Suppressor macrophage treated with lipopolysaccharide for 4 hours (primary cell): ENCODE measurements around the gene KAZN.

Source experiments
- DNase-seq: peaks from one replicate; pipeline ENCODE4 v3.0.0-alpha.2; 2020

KAZN gene

DNA sequence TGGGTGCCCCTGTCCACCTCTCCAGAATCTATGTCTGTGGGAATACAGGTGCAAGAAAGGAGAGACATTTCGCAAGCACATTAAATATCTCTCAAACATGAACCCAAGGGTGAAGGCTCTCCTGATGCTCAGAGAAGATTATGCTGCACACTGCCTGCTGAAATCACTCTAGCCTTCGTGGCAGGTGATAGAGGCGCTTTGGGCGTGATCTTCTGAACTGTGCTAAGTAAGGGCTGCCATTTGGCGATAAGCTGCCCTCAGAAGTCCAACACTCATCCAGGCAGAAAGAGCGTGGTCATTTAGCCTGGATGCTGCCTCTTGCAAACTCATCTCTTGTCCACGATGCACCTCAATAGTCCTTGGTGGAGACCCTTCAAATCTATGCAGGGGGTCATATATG lies 241.9 kb downstream of the KAZN start:
- no peak for DNase-seq

GRCh38 chr1:14841456-14841855 lies 243.0 kb downstream of the KAZN start:
- DNase-seq: no peak

GRCh38 chr1:14841951-14842350 lies 243.5 kb downstream of the KAZN start:
- DNase-seq: no peak

GRCh38 chr1:14842361-14842760 lies 243.9 kb downstream of the KAZN start:
- DNase-seq: no peak

DNA sequence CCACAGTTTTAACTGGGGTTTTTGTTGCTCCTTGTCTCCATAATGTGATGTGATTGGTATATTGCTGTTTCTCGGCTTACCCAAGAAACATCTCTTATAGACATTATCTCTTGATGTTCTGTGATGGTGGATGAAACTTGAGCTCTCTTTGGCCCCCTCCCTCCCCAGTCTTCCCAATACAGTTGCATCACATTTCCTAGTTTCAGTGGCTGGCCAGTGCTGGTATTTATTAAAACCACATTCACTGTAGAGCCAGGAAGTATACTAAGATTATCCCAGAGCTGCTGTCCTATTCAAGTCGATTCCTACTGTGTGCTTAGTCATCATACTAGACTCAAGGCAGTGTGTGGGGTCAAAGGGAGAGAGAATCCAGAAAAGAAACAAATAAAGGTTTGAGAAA lies 244.4 kb downstream of the KAZN start:
- no peak for DNase-seq

- no peak for DNase-seq
Observed at GRCh38 chr1:14843525-14843924, 245.0 kb downstream of the KAZN start.

- no peak for DNase-seq
Observed at GRCh38 chr1:14844356-14844755, 245.9 kb downstream of the KAZN start.

DNA sequence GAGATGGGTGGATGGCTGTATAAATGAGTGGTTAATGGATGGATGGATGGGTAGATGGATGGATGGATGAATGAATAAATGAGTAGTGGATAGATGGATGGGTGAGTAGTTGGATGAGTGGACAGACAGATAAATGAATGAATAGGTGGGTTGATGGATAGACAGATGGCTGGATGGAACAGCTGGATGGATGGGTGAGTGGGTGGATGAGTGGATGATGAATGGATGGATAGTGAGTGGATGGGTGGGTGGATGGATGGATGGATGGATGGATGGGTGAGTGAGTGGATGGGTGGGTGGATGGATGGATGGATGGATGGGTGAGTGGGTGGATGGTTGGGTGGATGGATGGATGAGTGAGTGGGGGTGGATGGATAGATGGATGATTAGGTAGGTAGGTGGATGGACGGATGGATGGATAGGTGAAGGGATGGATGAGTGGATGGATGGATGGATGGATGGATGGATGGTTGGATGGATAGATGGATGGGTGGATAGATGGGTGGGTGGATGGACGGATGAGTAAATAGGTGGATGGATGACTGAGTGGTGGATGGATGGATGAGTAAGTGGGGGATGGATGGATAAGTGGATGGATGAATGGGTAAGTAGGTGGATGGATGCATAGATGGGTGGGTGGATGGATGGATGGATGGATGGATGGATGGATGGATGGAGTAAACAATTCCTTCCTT lies 246.6 kb downstream of the KAZN start:
- no peak for DNase-seq

DNA sequence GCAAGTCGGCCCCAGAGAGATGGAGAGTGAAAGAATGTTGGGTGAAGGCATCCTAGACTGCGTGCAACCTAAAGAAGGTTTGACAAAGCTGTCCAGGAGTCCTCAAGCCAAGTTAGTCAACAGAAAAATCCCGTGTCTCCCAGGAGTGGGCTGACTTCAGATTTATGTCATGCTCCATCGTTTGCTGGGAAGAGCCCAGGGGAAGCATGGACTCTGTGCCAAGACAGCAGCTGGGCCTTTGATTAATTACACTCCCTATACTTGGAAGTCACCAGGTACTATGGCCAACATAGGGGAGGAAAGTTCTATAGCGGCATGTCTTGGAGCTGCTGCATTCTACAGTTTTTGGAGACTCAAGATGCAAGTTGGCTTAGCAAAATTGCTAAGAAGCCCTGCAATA lies 247.4 kb downstream of the KAZN start:
- no peak for DNase-seq

DNA sequence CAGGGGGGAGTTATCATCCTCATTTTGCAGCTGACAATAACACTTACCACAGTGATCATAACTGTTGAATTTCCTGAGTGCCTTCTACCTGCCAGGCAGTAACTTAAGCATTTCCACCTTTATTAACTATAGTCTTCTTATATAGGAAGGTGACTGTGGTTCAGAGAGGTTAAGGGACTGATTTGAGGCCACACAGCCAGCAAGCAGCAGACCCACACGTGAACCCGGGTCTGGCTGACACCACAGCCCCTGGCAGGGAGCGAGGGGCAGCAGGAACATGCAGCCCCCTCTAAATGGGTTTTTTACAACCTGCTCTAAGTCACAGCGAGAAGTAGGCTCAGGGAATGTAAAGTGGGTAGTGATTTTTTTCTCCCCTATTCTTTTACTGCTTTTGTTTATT lies 248.2 kb downstream of the KAZN start:
- no peak for DNase-seq

GRCh38 chr1:14848203-14848602 lies 249.7 kb downstream of the KAZN start:
- DNase-seq: no peak

DNA sequence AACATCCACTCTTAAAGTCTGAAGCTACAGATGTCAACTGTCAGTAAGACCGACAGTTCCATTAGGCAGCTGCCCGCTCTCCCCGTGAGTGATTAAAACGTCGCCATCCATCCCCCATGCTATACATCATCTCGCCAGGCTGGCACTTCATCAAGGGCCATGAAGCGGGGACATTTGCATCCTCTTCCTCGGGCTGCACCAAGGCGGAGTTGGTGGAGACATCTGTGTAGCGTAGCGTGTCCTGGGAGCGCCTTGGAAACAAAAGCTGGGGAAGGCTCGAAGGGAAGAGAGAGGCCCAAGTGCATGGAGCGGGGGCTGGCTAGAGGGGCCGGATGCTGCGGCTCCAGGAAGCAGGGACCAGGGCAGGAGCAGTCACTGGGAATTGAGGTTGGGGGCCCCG lies 250.1 kb downstream of the KAZN start:
- DNase-seq: no peak

- DNase-seq: no peak
Observed at GRCh38 chr1:14849038-14849437, 250.6 kb downstream of the KAZN start.

DNA sequence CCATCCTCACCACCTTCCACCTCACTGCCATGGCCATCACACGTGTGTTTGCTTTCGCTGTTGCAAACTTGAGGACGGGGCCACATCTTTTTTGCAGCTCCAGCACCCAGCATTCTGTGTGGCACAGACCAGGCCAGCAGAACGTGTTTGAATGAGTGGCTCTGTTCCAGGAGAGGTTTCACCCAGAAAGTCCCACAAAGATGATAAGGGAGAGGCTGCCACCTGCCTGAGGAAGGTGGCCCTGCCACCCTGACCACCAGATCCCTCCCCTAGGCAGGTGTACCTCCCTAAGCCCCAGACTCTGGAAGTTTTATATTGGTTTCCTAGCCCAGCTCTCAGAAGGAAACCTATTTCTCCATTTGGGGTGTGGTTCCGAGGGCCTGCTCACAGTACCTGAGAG lies 252.1 kb downstream of the KAZN start:
- no peak for DNase-seq

DNA sequence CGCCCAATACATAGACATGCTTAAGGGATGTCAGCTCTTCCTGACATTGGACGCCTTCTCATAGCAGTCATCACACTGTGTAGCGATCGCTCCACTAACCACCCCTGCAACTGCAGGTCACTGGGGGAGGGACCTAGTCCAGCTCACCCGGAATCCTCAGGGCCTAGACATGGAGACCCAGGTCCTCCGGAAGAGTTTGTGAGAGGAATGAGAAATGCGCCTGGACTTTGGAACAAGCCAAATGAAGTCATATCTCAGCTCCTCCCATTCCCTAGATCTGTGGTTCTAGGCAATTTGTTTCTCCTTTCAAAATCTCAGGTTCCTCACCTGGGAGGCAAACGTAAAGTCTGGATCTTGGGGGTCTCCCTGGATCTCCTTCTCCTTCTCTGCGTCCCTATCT lies 253.3 kb downstream of the KAZN start:
- DNase-seq: no peak

- no peak for DNase-seq
Observed at GRCh38 chr1:14852291-14852690, 253.8 kb downstream of the KAZN start.

DNA sequence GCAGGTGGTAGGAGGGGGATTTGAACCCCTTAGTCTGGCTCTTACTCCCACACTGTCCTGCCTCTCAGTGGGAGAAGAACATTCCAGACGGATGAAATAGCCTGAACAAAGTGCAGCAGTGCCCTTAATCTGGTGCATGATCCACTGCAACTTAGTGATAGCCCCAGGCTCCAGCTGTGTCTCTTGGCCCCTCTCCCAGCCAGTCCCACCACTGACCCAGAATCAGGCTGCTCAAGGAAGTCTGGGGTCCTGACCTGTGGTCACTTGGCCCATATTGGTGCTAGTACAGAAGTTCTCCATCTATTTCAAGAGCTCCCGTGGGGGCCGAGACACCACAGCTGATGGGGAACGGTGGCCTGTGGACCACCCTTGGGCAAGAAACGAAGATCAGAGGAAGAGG lies 255.0 kb downstream of the KAZN start:
- DNase-seq: no peak

DNA sequence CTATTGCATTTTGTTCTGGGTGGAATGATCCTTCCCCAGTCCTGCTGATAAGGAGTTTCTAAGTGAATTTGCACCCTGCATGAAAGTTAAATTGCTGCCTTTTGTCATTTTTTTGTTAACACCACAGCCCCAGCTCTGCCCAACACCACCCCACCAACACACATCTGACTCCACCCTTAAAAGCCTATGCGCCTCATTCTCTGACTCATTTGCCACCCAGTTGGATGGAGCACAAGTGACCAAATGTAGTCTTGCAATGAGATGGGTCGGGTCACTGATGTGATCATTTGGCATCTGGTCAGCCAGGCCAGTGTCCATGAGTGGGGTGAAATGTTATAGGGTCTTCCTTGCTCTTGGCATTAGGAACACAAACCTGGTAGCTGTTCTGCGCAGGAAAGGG lies 256.8 kb downstream of the KAZN start:
- no peak for DNase-seq

DNA sequence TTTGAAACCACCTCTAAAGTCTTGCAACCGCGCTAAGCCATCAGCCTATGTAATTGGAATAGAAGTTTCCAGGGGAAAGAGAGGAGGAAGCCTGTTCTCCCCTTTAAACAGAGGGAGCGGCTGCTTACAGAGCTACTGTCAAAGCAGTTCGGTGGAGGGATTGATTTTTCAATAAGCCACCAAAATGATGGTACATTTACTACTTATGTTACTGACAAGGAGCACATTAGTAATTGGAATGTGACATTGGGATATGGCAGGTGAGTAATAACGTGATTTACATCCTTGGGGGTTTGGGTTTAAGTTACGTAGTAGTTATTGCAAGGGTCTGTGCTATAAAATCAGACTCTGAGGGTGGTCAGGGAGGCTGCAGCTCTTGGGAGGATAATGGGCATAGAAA lies 257.3 kb downstream of the KAZN start:
- no peak for DNase-seq

- no peak for DNase-seq
Observed at GRCh38 chr1:14857436-14858195, 259.1 kb downstream of the KAZN start.

- no peak for DNase-seq
Observed at GRCh38 chr1:14862114-14862771, 263.8 kb downstream of the KAZN start.

- DNase-seq: no peak
Observed at GRCh38 chr1:14865106-14865505, 266.6 kb downstream of the KAZN start.

GRCh38 chr1:14866911-14867612 lies 268.6 kb downstream of the KAZN start:
- DNase-seq: no peak

GRCh38 chr1:14869187-14869586 lies 270.7 kb downstream of the KAZN start:
- no peak for DNase-seq
